Measurements from ENCODE around the gene MYCBP2. TPM values are rescaled to one million over a fixed set of nuclear protein-coding genes. Genes with fewer than 3 reads are reported as not detected.

Gene MYCBP2
- total RNA-seq, 1 donor from 2014 or later: 37.4 TPM

GRCh38 chr13:77026255-77026860 is 300.5 kb downstream of the MYCBP2 start:
- Histone ChIP-seq H3K27me3 (ENCODE audit: control insufficient read depth, insufficient read depth, low read length) (no peaks in the 10 kb centered on the region), H3K4me3 (ENCODE audit: low read depth, low read length) (peak overlapping the region; percentile 59), H3K36me3 (ENCODE audit: control insufficient read depth, insufficient read depth, low read length) (peaks cover 1% of the 10 kb centered on the region)
- TF ChIP-seq CTCF (IDR thresholded peaks at IDR 0.05; ENCODE audit: insufficient read depth, low read length, severe bottlenecking): no peak
- peak; percentile 61 for DNase-seq (ENCODE audit: low read depth)
- no peak for FAIRE-seq

GRCh38 chr13:77022341-77022740 is 304.6 kb downstream of the MYCBP2 start:
- FAIRE-seq: no peak
- DNase-seq (ENCODE audit: low read depth): peak; percentile 40
- Histone ChIP-seq H3K4me3 (ENCODE audit: low read depth, low read length) (no peak overlapping the region), H3K27me3 (ENCODE audit: control insufficient read depth, insufficient read depth, low read length) (no peaks in the 10 kb centered on the region), H3K36me3 (ENCODE audit: control insufficient read depth, insufficient read depth, low read length) (peaks cover 1% of the 10 kb centered on the region)
- TF ChIP-seq CTCF (IDR thresholded peaks at IDR 0.05; ENCODE audit: insufficient read depth, low read length, severe bottlenecking): no peak

- FAIRE-seq: no peak
- DNase-seq (ENCODE audit: low read depth): no peak
- TF ChIP-seq CTCF (IDR thresholded peaks at IDR 0.05; ENCODE audit: insufficient read depth, low read length, severe bottlenecking): no peak
- Histone ChIP-seq H3K36me3 (ENCODE audit: control insufficient read depth, insufficient read depth, low read length) (peaks cover 2% of the 10 kb centered on the region), H3K27me3 (ENCODE audit: control insufficient read depth, insufficient read depth, low read length) (no peaks in the 10 kb centered on the region), H3K4me3 (ENCODE audit: low read depth, low read length) (no peak overlapping the region)
Measured at GRCh38 chr13:77019756-77020155, 307.1 kb downstream of the MYCBP2 start.

GRCh38 chr13:77016888-77017623 is 309.8 kb downstream of the MYCBP2 start:
- H3K27me3 ChIP-seq (ENCODE audit: control insufficient read depth, insufficient read depth, low read length): no peaks in the 10 kb centered on the region
- FAIRE-seq (no peak), DNase-seq (ENCODE audit: low read depth) (no peak)
- no peak for TF ChIP-seq CTCF (IDR thresholded peaks at IDR 0.05; ENCODE audit: insufficient read depth, low read length, severe bottlenecking)
- no peak overlapping the region for H3K4me3 ChIP-seq (ENCODE audit: low read depth, low read length)
- peaks cover 5% of the 10 kb centered on the region for H3K36me3 ChIP-seq (ENCODE audit: control insufficient read depth, insufficient read depth, low read length)

- Histone ChIP-seq H3K4me3 (ENCODE audit: low read depth, low read length) (no peak overlapping the region), H3K27me3 (ENCODE audit: control insufficient read depth, insufficient read depth, low read length) (no peaks in the 10 kb centered on the region), H3K36me3 (ENCODE audit: control insufficient read depth, insufficient read depth, low read length) (peaks cover 7% of the 10 kb centered on the region)
- no peak for TF ChIP-seq CTCF (IDR thresholded peaks at IDR 0.05; ENCODE audit: insufficient read depth, low read length, severe bottlenecking)
- FAIRE-seq (no peak), DNase-seq (ENCODE audit: low read depth) (no peak)
Measured at GRCh38 chr13:77016251-77016812, 310.6 kb downstream of the MYCBP2 start.

Measured in bronchial epithelial cell (primary cell).